ENCODE measurements around the gene MME.

The MME gene

DNA sequence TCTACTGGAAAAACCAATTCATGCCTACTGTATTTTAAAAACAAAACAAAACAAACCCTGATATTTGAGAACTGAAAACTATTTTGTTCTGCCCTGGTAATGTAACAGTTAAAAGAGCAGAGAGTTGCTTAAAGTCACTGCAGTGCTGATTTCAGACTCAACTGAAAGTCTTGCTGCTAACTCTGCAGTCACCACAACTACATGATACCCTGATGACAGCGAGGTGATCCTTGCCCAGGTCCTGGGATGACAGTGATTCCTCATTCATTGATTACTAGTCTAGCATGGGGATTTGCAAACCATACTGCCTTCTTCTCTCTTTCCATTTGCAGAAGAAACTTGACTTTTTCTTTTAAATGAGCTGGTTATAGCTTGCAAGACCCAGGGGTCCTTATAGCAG, 67.5 kb downstream of the MME start:
- no peak for DNase-seq (ENCODE audit: low read depth)

- DNase-seq (ENCODE audit: low read depth) = no peak
Measured at GRCh38 chr3:155149494-155149893, 69.4 kb downstream of the MME start.

DNA sequence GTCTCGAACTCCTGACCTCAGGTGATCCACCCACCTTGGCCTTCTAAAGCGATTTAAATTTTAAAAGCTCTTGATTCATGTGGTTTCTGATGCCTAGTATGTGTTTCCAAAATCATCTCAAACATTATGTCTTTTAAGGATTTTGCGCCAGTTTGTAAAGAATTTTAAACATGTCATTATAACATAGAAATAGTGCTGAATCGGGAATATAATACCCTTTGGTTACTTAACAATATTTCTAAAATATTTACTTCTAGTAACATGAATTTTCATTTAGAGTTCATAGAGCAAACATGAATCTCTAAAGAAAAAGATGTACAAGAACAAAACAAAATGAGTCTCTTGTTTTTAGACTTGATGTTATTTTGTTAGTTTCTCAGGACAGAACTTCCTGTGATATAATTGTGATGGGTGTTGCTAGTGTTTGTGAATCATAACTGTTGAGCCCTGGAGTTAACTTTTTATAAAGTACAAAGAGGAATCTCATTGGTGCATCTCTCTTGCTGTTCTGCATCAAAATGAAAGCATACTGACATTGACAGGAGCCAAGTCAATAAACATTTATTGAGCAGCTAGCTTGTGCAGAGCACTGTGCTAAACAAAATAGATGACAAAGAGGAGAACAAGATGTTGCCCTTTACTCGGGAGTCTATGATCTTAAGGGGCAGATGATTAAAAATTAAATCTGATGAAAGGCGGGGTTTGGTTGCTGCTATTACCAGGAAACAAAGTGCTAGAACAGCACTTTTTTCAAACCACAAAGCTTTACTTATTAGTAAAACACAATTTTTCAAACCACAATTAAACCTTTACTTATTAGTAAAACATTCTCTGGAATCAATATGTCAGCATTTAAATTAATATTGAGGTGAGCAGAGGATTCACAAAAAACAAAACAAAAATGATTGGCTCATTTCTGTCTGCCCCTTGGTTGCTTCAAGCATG, 73.4 kb downstream of the MME start:
- no peak for DNase-seq (ENCODE audit: low read depth)

DNA sequence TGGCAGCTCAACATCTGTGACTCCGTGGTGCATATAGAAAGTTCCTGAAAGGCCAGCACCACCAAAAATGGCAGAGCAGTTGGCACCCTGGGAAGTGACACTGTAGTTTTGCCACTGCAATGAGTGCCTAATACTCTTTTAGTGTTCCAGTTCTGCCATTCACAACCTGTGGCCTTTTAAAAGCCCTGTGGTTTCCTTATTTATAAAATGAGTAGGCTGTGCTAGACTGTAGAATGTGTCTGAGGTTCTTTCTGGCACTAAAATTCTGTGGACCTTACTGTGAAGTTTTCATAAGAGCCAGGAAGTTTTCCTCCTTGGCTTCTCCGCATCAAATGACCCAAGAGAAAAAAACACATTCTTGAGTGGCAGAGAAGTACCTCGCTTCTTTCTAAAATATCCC, 74.1 kb downstream of the MME start:
- no peak for DNase-seq (ENCODE audit: low read depth)

- DNase-seq (ENCODE audit: low read depth) = no peak
Measured at GRCh38 chr3:155158346-155159037, 78.4 kb downstream of the MME start.

- no peak for DNase-seq (ENCODE audit: low read depth)
Measured at GRCh38 chr3:155159301-155159700, 79.2 kb downstream of the MME start.

DNA sequence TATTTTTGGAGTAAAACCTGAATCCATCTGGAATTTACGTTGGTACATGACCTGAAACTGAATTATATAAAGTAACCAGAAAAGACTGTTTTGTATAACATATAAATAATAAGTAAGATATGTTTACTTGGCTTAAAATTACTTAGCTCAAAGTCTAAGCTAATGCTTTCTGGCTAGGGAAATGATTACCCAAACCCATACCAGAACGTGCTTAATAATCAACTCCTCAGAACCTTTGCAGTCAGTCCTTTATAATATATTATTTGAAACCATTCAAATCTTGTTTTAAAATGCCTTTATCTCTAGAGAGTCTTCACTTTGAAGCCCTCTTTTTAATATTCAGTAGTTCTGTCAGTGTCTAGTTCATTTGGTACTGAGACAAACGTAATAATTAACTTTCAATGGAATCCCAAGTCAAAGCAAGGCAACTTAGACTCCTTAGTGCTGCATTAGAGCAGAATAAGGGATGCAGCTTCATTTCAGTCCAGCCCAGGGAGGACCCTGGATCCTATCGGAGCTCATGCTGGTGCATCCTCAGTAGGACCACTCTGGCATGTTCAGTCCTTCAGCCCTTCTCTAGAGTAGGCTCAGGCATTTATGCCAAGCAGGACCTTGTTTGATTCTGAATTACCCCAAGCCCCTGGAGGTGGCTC, 81.6 kb downstream of the MME start:
- DNase-seq (ENCODE audit: low read depth) = no peak

- DNase-seq (ENCODE audit: low read depth) = no peak
Measured at GRCh38 chr3:155164306-155164705, 84.2 kb downstream of the MME start.

DNA sequence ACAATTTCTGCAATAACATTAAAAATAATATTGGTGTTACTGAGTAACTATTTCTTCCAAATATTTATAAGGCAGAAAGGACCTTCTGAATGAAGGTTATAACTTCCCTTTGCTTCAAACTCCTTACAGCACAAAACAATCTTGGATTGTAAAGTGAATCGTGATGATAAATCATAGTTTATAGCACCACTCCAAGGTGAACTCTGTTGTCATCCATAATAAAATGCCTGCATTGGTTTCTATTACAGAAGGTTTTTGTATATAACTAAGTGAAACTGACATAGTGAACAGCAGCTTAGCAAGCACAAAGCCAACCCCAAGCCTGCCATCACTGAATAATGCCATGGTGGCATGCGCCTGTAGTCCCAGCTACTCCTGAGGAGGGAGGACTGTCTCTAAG, 86.3 kb downstream of the MME start:
- DNase-seq (ENCODE audit: low read depth) = no peak

- DNase-seq (ENCODE audit: low read depth) = no peak
Measured at GRCh38 chr3:155169197-155169596, 89.1 kb downstream of the MME start.

GRCh38 chr3:155173771-155174170, 93.7 kb downstream of the MME start:
- no peak for DNase-seq (ENCODE audit: low read depth)

GRCh38 chr3:155178810-155179436, 98.8 kb downstream of the MME start:
- DNase-seq (ENCODE audit: low read depth) = no peak

DNA sequence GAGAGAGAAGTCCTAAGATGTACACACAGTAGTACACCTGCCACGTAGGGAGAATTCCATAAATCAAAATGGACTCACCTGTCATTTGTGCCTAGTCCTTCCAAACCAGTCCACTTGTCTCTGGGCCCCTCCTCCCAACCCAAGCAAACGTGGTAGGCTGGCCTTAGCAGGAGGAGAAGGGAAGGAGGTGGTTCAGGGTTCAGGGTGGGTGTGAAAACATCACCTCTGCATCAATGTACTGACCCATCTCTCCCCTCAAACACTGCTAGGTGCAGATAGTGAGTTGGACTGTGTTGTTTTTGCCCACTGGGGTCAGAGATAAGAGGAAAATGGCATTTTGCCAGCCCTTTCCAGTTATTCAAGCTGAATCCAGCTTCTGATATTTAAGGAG, 99.3 kb downstream of the MME start:
- DNase-seq (ENCODE audit: low read depth) = no peak

- no peak for DNase-seq (ENCODE audit: low read depth)
Measured at GRCh38 chr3:155179966-155180757, 100.0 kb downstream of the MME start.

DNA sequence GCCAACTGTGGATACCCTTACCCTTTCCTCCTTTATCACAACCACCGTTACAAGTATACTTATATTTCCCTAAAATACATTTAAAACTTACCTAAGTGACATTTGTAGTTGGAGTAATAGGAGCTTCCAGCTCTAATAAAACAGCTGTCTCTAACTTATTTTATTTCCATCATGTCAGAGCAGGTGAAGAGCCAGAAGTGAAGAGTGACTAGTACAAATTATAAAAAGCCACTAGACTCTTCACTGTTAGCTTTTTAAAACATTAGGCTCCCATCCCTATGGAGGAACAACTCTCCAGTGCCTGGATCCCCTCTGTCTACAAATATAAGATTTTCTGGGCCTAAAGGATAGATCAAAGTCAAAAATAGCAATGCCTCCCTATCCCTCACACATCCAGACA, 102.3 kb downstream of the MME start:
- no peak for DNase-seq (ENCODE audit: low read depth)

DNA sequence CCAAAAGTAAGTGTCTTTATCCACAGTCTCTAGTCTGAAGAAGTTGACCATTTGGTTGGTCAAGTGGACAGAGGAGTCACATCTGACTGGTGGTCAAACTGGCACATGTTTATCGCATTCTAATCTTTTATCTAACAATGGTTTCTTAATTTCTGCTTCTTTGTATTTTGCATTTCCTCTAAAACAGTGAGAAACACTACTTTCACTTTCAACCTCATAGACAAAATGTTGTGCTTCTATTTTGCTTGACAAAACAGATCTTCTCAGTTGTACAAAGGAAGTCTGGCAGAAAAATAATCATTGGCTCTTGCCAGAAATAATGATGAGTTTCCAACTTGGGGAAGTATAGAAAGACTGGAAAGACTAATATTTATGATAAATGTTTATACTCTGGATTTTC, 103.9 kb downstream of the MME start:
- DNase-seq (ENCODE audit: low read depth) = no peak

DNA sequence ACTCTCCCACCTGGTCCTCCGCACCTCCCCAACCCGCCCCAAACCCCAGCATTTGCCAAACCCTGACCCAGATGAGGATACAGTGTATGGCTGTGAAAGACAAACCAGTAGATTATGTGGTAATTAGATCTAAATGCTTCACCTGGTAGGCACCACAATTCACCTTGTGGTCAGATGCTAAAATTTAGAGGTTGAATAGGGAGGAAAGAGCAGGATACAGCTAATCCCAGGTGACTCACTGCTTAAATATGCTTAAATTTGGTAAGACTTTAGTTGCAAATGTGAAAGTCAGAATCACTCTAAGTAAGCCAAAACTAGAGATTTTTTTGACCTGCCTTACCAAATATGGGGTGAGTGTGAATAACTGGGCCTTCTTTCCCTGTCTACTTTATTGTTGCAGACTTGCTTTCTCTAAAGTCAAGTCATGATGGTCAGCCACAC, 105.5 kb downstream of the MME start:
- no peak for DNase-seq (ENCODE audit: low read depth)

DNA sequence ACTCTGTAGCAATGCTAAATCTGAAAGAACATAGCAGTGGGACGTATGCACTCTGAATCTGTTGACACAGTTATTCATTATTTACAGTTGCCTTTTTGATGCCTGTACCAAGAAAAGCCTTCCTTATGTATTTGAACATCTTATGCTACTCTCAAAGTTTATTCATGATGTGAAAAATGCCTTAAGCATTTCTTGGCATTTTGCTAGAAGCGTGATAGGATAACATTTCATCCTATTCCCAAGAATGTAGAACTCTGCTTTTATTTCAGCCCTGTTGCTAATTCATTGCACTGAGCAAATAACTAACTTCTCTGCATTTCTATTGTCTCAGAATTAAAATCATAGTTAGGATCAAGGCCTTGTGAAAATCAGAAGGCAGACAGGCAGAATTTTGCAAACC, 107.9 kb downstream of the MME start:
- no peak for DNase-seq (ENCODE audit: low read depth)

- no peak for DNase-seq (ENCODE audit: low read depth)
Measured at GRCh38 chr3:155189478-155189877, 109.4 kb downstream of the MME start.

DNA sequence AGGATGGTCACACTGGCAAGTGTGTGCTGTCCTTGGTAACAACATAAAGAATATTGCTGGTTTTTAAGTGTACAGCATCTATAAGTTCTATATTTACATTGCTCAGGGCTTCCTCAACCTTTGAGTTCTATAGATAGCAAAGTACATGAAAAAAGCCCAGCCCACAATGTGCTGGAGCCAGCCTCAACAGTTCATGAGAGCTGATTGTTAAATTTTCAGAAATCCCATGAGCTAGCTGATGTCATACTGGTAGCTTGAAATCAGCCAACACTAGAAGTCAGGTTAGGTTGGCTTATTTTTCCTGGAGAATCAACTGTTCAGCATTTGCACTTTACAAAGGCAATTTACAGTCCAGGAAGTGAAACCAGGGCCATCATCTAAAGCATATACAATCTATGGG, 110.6 kb downstream of the MME start:
- DNase-seq (ENCODE audit: low read depth) = no peak

DNA sequence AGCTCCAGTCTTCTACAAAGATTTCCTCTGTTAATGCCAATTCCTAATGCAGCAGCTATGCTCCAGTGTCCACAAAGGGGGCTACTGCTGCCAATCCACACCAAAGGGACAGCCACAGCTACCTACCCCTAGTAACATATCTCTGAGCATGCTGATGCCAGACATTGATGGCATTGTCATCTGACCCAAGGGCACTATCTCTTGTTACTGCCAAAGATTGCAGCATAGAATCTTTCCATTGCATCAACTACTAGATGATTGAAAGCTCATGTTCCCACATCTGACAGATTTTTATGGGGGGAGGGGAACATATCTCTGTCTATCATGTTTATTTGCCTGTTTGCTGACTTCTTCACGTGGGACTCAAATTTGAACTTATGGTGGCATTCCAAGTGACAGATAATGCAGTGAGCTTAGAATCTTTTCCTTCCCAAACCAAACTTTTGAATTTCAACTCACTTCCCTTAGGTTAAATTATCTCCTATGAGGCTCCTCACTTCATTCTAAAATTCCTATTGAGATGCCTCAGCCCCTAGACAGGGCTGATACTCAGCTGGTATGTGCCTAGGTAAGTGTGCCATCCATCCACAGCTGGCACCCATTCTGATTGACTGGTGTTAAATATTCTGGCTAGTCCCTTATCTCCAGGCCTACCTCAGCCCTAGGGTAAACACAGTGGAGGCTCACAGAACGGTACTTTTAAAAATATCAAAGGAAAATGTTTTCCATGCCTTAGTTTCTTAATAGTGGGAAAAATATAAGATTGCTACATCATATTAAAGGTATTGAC, 113.0 kb downstream of the MME start:
- no peak for DNase-seq (ENCODE audit: low read depth)

Data from activated T-cell treated with anti-CD3 and anti-CD28 coated beads for 24 hours (primary cell).